ENCODE measurements around the gene SUMO2. TPM values are rescaled to one million over a fixed set of nuclear protein-coding genes. Genes with fewer than 3 reads are reported as not detected.

SUMO2 gene
- total and polyA plus RNA-seq, 9 of the 15 experiments (the other 6 are each of a cell fraction or from before 2014, with no cell fraction given), result 157 to 733 (median 419) TPM

GRCh38 chr17:75181110-75181509, 1.6 kb downstream of the SUMO2 start:
- no peaks in the 10 kb centered on the region for H3K27me3 ChIP-seq (ENCODE audit: control insufficient read depth in 2 of 2, insufficient read depth in 2 of 2, low read length in 2 of 2)
- DNase-seq (ENCODE audit: extremely low read depth in 1 of 4, low spot score in 3 of 4) (no peak), FAIRE-seq (no peak), ATAC-seq (no peak)
- WGBS (ENCODE audit: insufficient coverage, low coverage, missing lambda C conversion rate), result 9% methylated on average over 8 of the region's 8 CpGs
- H4K20me1 ChIP-seq (replicated peaks; ENCODE audit: control insufficient read depth, insufficient read depth, low read length), result no peaks in the 10 kb centered on the region
- H3K4me2 ChIP-seq (ENCODE audit: insufficient read depth, low read length), result peak overlapping the region; percentile 86
- H3K27ac ChIP-seq (ENCODE audit: extremely low read depth, low read depth, low read length), result peak overlapping the region; percentile 100; the same call in 2 of the 3 replicates
- peaks cover 18 to 26% of the 10 kb centered on the region in 2 experiments; a peak in 4 of 5 replicates for H3K4me1 ChIP-seq (replicated peaks in 1 of 2; ENCODE audit: control insufficient read depth in 2 of 2, insufficient read depth in 2 of 2, low read length in 2 of 2)
- H3K9ac ChIP-seq (ENCODE audit: insufficient read depth in 1 of 2, low read depth in 2 of 2, low read length in 2 of 2), result peak overlapping the region in 1 of 2 experiments; percentile 99; a peak in 2 of 4 replicates
- no peak overlapping the region for H2AFZ ChIP-seq (ENCODE audit: low read depth, low read length)
- in situ Hi-C loops (cut with MboI), result no loop called here
- peaks cover 74% of the 10 kb centered on the region for H3K79me2 ChIP-seq (ENCODE audit: control insufficient read depth, insufficient read depth, low read length)
- H3K36me3 ChIP-seq (ENCODE audit: control insufficient read depth, insufficient read depth, low read length), result peaks cover 48% of the 10 kb centered on the region
- no peaks in the 10 kb centered on the region for H3K9me3 ChIP-seq (replicated peaks; ENCODE audit: control insufficient read depth, insufficient read depth, low read depth, low read length)
- ChIA-PET CTCF (ENCODE audit: low intra/inter-chr PET ratio) (no interaction called here), POLR2A (interaction anchor here (1.0 to 2.4 kb wide), 8 partner anchors 10 to 169 kb away, joined by 3 to 14 read pairs (median 4); partner anchors contain the start of gene MRPL58)
- H3K9me1 ChIP-seq (ENCODE audit: control insufficient read depth, insufficient read depth, low read length), result no peaks in the 10 kb centered on the region
- intact Hi-C loops (cut with micrococcal nuclease), result loop anchor here (5.0 kb wide), 1 partner anchor 49 kb away; the partner anchor contains the start of gene NT5C
- H3K4me3 ChIP-seq, result peak overlapping the region; percentile 100
- BruUV-seq (replicated peaks), result no TSS peak
- no peak for TF ChIP-seq OTX1 (CRISPR knock-in tag; IDR thresholded peaks at IDR 0.05)
- TF ChIP-seq NEUROD1 (IDR thresholded peaks at IDR 0.05; ENCODE audit: borderline replicate concordance, low read depth, low read length, partially characterized antibody), result no peak
- no peak for TF ChIP-seq SAFB2 (IDR thresholded peaks at IDR 0.05; ENCODE audit: borderline replicate concordance, low read depth, low read length, severe bottlenecking)
- TF ChIP-seq MLX (CRISPR knock-in tag; conservative IDR thresholded peaks at IDR 0.05), result 0 out of 4 replicates have a peak, but pooled peaks of 1 of the 2 experiments have one; percentile 50
- 0 out of 4 replicates have a peak, but pooled peaks of 1 of the 2 experiments have one; percentile 21 for TF ChIP-seq MNT (conservative IDR thresholded peaks at IDR 0.05)
- TF ChIP-seq MEF2D (tag; conservative IDR thresholded peaks at IDR 0.05; ENCODE audit: low read depth), result no peak
- TF ChIP-seq ZNF175 (CRISPR knock-in tag; IDR thresholded peaks at IDR 0.05; ENCODE audit: low read depth), result no peak
- no peak for TF ChIP-seq CC2D1A (IDR thresholded peaks at IDR 0.05)
- TF ChIP-seq POLR2H (tag; IDR thresholded peaks at IDR 0.05; ENCODE audit: low read depth), result 0 out of 2 replicates have a peak, but pooled peaks have one; percentile 13
- no peak for TF ChIP-seq CCAR2 (IDR thresholded peaks at IDR 0.05; ENCODE audit: low read depth, low read length)
- TF ChIP-seq CBX8 (IDR thresholded peaks at IDR 0.05; ENCODE audit: borderline replicate concordance, extremely low read depth, low read depth, low read length, poor library complexity, severe bottlenecking), result no peak
- TF ChIP-seq BCLAF1 (IDR thresholded peaks at IDR 0.05; ENCODE audit: borderline replicate concordance in 1 of 2, control insufficient read depth in 1 of 2, low read depth in 2 of 2, low read length in 1 of 2), result no peak
- no peak for TF ChIP-seq KDM2B (CRISPR knock-in tag; IDR thresholded peaks at IDR 0.05)
- no peak for TF ChIP-seq SIRT6 (IDR thresholded peaks at IDR 0.05; ENCODE audit: low read depth, low read length)

Measured in K562 (cell line).